Karpas-422 (cell line): ENCODE data around the gene STK32A. TPM values are rescaled to one million over a fixed set of nuclear protein-coding genes. Genes with fewer than 3 reads are reported as not detected.

Experiments
- DNase-seq: peaks from one replicate; pipeline ENCODE4 v3.0.0-alpha.2; 2015
- H2AFZ ChIP-seq: fragments of 200-600 bp; sonication (generic); 2 replicates; pipeline ENCODE4 v1.6.1; 2014; ENCODE audit warnings: antibody characterized with exemption, low read length, mixed read lengths
- H3K27ac ChIP-seq: fragments of 200-600 bp; sonication (generic); 2 replicates; pipeline ENCODE4 v1.5.1; 2014; ENCODE audit warnings: mild to moderate bottlenecking, low read length, moderate library complexity
- H3K27me3 ChIP-seq: fragments of 200-600 bp; sonication (generic); 2 replicates; pipeline ENCODE4 v1.6.1; 2014; ENCODE audit warnings: low read length, mixed read lengths
- H3K36me3 ChIP-seq: fragments of 200-600 bp; sonication (generic); 2 replicates; pipeline ENCODE4 v1.6.1; 2014; ENCODE audit warnings: low read length, mixed read lengths; ENCODE audit not compliant: insufficient read depth
- H3K4me1 ChIP-seq: fragments of 200-600 bp; sonication (generic); 2 replicates; pipeline ENCODE4 v1.6.1; 2014; ENCODE audit warnings: mild to moderate bottlenecking, low read length, mixed read lengths
- H3K4me2 ChIP-seq: fragments of 200-600 bp; sonication (generic); 2 replicates; pipeline ENCODE4 v1.6.1; 2014; ENCODE audit warnings: low read length, low read depth, mild to moderate bottlenecking; ENCODE audit not compliant: poor library complexity, severe bottlenecking
- H3K4me3 ChIP-seq: fragments of 200-600 bp; sonication (generic); 2 replicates; pipeline ENCODE4 v1.5.1; 2014; ENCODE audit warnings: mild to moderate bottlenecking, antibody characterized with exemption, low read length, mixed read lengths
- H3K79me2 ChIP-seq: fragments of 200-600 bp; sonication (generic); 2 replicates; pipeline ENCODE4 v1.6.1; 2014; ENCODE audit warnings: mild to moderate bottlenecking, low read length, mixed read lengths
- H3K9ac ChIP-seq: fragments of 200-600 bp; sonication (generic); 2 replicates; pipeline ENCODE4 v1.6.0; 2014; ENCODE audit warnings: low read length
- H3K9me2 ChIP-seq: fragments of 200-600 bp; sonication (generic), shearing (Covaris generic); replicated peaks from 2 replicates; pipeline ENCODE4 v1.6.0; 2014; ENCODE audit warnings: mild to moderate bottlenecking, low read length, moderate library complexity; ENCODE audit not compliant: insufficient read depth
- H3K9me3 ChIP-seq: fragments of 300-700, 200-600 bp; sonication (generic); 2 replicates; pipeline ENCODE4 v1.6.1; 2014; ENCODE audit warnings: low read length, mixed read lengths
- H4K20me1 ChIP-seq: fragments of 200-600 bp; sonication (generic); 2 replicates; pipeline ENCODE4 v1.6.1; 2014; ENCODE audit warnings: mild to moderate bottlenecking, antibody characterized with exemption, low read length, low read depth; ENCODE audit not compliant: insufficient read depth
- total RNA-seq: library from RNA; depleted of rRNA; stranded (reverse); fragments of >200 nt; shearing (Covaris generic); gene quantifications from 2 replicates; pipeline ENCODE4 v1.2.3, GENCODE V29; 2014; ENCODE audit warnings: low replicate concordance

Gene STK32A
- total RNA-seq, 1 experiment from 2014 or later, result not detected

DNA sequence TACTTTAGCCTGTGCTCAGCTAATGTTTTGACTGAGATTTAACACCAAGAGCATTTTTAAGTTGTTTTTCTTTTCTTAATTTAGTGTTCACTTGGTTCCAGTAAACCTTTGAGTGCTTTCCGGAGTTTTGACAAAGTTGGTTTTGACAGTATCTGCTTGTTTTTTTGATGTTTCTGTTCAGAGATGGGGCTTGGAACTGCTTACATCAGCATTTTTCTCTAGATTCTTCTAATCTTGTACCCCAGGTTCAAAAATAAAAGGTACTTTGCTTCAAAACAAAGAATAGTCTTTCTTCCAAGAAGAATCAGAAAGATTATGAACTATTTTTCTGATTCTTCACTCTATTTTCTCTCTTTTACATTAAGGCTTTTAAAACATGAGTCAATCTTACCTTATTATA, 142.9 kb downstream of the STK32A start:
- no peak for DNase-seq
- no peak overlapping the region for H2AFZ ChIP-seq
- no peaks in the 10 kb centered on the region for H4K20me1 ChIP-seq
- no peaks in the 10 kb centered on the region for H3K4me1 ChIP-seq
- H3K79me2 ChIP-seq, result no peaks in the 10 kb centered on the region
- no peak overlapping the region for H3K4me2 ChIP-seq
- H3K4me3 ChIP-seq, result no peak overlapping the region
- no peak overlapping the region for H3K27ac ChIP-seq
- no peaks in the 10 kb centered on the region for H3K9me2 ChIP-seq
- H3K27me3 ChIP-seq, result no peaks in the 10 kb centered on the region
- no peaks in the 10 kb centered on the region for H3K9me3 ChIP-seq
- H3K9ac ChIP-seq, result no peak overlapping the region
- H3K36me3 ChIP-seq, result no peaks in the 10 kb centered on the region

GRCh38 chr5:147381555-147381954, 146.7 kb downstream of the STK32A start:
- H3K9ac ChIP-seq, result no peak overlapping the region
- no peaks in the 10 kb centered on the region for H3K9me3 ChIP-seq
- H3K36me3 ChIP-seq, result no peaks in the 10 kb centered on the region
- no peak overlapping the region for H3K4me2 ChIP-seq
- no peak overlapping the region for H3K4me3 ChIP-seq
- H3K79me2 ChIP-seq, result no peaks in the 10 kb centered on the region
- no peaks in the 10 kb centered on the region for H3K9me2 ChIP-seq
- DNase-seq, result peak; percentile 17
- H3K4me1 ChIP-seq, result no peaks in the 10 kb centered on the region
- H3K27ac ChIP-seq, result no peak overlapping the region
- no peak overlapping the region for H2AFZ ChIP-seq
- H3K27me3 ChIP-seq, result no peaks in the 10 kb centered on the region
- H4K20me1 ChIP-seq, result no peaks in the 10 kb centered on the region

- Histone ChIP-seq H3K27ac (no peak overlapping the region), H3K9ac (no peak overlapping the region), H3K9me3 (no peaks in the 10 kb centered on the region), H4K20me1 (no peaks in the 10 kb centered on the region), H3K9me2 (no peaks in the 10 kb centered on the region), H3K4me3 (no peak overlapping the region), H3K4me2 (no peak overlapping the region), H2AFZ (no peak overlapping the region), H3K4me1 (no peaks in the 10 kb centered on the region), H3K79me2 (no peaks in the 10 kb centered on the region), H3K27me3 (no peaks in the 10 kb centered on the region), H3K36me3 (no peaks in the 10 kb centered on the region)
- no peak for DNase-seq
These were observed 147.9 kb downstream of the STK32A start for GRCh38 chr5:147382776-147383175.

- no peak overlapping the region for H2AFZ ChIP-seq
- no peak overlapping the region for H3K4me3 ChIP-seq
- H3K79me2 ChIP-seq, result no peaks in the 10 kb centered on the region
- no peaks in the 10 kb centered on the region for H4K20me1 ChIP-seq
- H3K9me2 ChIP-seq, result no peaks in the 10 kb centered on the region
- H3K27me3 ChIP-seq, result no peaks in the 10 kb centered on the region
- no peak overlapping the region for H3K9ac ChIP-seq
- DNase-seq, result peak; percentile 30
- H3K4me1 ChIP-seq, result no peaks in the 10 kb centered on the region
- no peaks in the 10 kb centered on the region for H3K9me3 ChIP-seq
- H3K36me3 ChIP-seq, result no peaks in the 10 kb centered on the region
- no peak overlapping the region for H3K27ac ChIP-seq
- no peak overlapping the region for H3K4me2 ChIP-seq
These were observed 149.7 kb downstream of the STK32A start for GRCh38 chr5:147384346-147385193.

GRCh38 chr5:147387109-147387508, 152.3 kb downstream of the STK32A start:
- Histone ChIP-seq H3K79me2 (no peaks in the 10 kb centered on the region), H3K9me2 (no peaks in the 10 kb centered on the region), H3K27ac (no peak overlapping the region), H3K9me3 (no peaks in the 10 kb centered on the region), H3K9ac (no peak overlapping the region), H4K20me1 (no peaks in the 10 kb centered on the region), H3K4me1 (no peaks in the 10 kb centered on the region), H3K36me3 (no peaks in the 10 kb centered on the region), H3K27me3 (no peaks in the 10 kb centered on the region), H2AFZ (no peak overlapping the region), H3K4me2 (no peak overlapping the region), H3K4me3 (no peak overlapping the region)
- no peak for DNase-seq

- Histone ChIP-seq H3K9me3 (no peaks in the 10 kb centered on the region), H3K27ac (no peak overlapping the region), H3K9me2 (no peaks in the 10 kb centered on the region), H3K4me1 (no peaks in the 10 kb centered on the region), H2AFZ (no peak overlapping the region), H3K36me3 (no peaks in the 10 kb centered on the region), H3K27me3 (no peaks in the 10 kb centered on the region), H3K4me3 (no peak overlapping the region), H3K4me2 (no peak overlapping the region), H4K20me1 (no peaks in the 10 kb centered on the region), H3K79me2 (no peaks in the 10 kb centered on the region), H3K9ac (no peak overlapping the region)
- no peak for DNase-seq
These were observed 153.6 kb downstream of the STK32A start for GRCh38 chr5:147388184-147389108.

- Histone ChIP-seq H3K36me3 (no peaks in the 10 kb centered on the region), H3K9ac (no peak overlapping the region), H3K9me2 (no peaks in the 10 kb centered on the region), H3K4me3 (no peak overlapping the region), H3K4me2 (no peak overlapping the region), H3K4me1 (no peaks in the 10 kb centered on the region), H3K27ac (no peak overlapping the region), H2AFZ (no peak overlapping the region), H3K27me3 (no peaks in the 10 kb centered on the region), H3K9me3 (no peaks in the 10 kb centered on the region), H3K79me2 (no peaks in the 10 kb centered on the region), H4K20me1 (no peaks in the 10 kb centered on the region)
- DNase-seq, result no peak
These were observed 155.9 kb downstream of the STK32A start for GRCh38 chr5:147390654-147391225.

DNA sequence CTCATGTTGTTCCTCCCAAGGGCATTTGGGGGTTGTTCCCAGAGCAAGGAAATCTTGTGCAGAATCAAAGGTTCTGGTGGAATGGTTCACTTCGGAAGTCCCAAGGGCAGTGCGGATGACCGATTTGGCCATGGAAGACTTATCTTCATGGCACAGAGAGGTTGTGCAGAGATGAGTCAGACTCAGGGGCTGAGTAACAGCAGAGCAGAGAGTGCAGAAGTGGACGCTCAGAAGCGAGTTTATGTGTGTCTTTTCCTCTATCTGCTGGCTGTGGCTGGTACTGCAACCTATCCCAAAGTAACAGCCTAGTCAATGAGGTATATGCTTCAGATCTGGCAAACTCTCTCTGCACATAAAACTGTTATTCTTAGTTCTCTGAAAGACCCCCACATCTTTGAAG, 157.0 kb downstream of the STK32A start:
- Histone ChIP-seq H3K9me2 (no peaks in the 10 kb centered on the region), H2AFZ (no peak overlapping the region), H3K9me3 (no peaks in the 10 kb centered on the region), H3K36me3 (no peaks in the 10 kb centered on the region), H3K27ac (no peak overlapping the region), H3K4me3 (no peak overlapping the region), H3K9ac (no peak overlapping the region), H3K4me1 (no peaks in the 10 kb centered on the region), H4K20me1 (no peaks in the 10 kb centered on the region), H3K79me2 (no peaks in the 10 kb centered on the region), H3K27me3 (no peaks in the 10 kb centered on the region), H3K4me2 (no peak overlapping the region)
- DNase-seq, result peak; percentile 73
